LNCAP (cell line): Measurements from ENCODE around the gene LRP2.

ENCODE experiments used
- CTCF ChIP-seq: fragments of 450-650 bp; IDR thresholded peaks from 2 replicates; pipeline ENCODE4 v1.5.1; 2017; ENCODE audit warnings: mild to moderate bottlenecking

Gene LRP2

DNA sequence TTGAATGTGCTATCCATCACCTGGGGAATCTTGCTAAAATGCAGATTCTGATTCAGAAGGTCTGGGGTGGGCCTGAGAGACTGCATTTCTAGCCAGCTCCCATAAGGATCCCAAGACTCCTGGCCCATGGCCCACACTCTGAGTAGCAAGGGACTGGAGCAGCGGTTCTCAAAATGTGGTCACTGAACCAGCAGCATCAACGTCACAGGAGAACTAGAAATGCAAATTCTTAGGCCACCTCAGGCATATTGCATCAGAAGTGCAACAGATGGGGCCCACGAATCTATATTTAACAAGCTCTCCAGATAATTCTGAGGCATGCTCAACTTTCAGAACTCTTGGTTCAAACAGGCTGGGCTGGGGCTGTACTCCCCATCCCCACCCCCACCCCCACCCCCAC, 218.3 kb downstream of the LRP2 start:
- no peak for TF ChIP-seq CTCF

- peak; percentile 74 for TF ChIP-seq CTCF
Observed at GRCh38 chr2:169141713-169142352, 220.5 kb downstream of the LRP2 start.

- no peak for TF ChIP-seq CTCF
Observed at GRCh38 chr2:169139993-169140767, 222.2 kb downstream of the LRP2 start.

DNA sequence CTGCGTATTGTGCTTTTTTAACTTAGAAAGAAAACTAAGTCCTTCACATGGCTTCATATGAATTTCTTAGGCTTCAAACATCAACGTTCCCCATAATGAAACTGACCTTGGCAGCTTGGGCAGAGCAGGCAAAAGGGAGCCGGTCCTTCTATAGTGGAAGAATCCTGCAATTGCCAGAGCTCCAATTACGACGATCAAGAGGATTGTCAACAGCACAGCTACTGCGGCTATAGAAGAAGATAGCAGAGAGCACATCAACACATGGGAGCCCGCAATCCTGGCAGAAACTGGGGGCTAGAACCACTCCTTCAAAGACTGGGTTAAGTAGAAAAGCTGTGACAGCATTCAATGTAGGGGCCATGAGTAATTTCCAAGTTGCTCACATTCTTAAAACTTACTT, 223.2 kb downstream of the LRP2 start:
- no peak for TF ChIP-seq CTCF

DNA sequence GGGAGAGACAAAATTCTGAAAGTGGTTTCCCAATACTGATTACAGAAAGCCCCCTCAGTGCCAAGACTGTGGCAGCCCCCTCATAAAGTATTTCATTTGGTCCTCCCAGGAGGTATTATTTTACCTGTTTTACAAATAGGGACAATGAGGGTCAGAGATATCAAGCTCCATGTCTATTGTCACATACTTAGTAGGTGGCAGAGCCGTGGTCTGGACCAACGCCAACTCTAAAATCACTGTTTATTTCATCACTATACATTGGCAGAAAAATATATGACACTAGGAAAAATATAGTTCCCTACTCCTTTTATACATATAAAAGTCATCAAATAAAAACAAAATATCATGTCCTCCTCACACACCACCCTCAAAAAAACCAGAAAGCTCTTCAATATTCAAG, 224.4 kb downstream of the LRP2 start:
- no peak for TF ChIP-seq CTCF

DNA sequence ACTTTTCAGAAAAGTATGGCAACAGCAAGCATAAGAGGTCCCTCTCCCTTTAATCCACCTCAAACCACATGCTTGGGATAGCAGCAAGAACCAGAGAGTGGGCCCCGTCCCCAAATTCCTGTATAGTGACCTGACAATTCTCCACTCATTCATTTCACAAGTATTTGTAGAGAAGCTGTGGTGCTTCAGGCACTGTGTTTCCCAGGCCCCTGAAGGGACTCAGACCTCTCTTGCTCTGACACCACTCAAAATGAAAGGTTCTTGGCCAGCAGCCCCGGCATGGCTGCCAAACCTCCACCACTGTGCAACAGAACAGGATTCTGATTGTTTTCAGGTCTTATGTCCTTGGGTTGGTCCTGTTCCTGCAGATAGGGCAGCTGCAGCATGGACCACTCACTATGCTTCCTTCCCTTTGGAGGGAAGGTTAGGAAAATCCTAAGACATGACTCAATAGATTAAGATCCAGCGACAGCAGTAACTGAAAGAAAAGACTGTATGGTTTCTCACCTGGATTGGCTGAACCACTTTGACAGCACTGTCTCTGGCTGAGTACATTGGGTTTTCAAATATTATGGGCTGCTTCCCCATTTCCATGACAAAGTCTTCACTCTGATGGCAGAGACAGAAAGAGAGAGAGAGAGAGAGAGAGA, 225.3 kb downstream of the LRP2 start:
- TF ChIP-seq CTCF: no peak

DNA sequence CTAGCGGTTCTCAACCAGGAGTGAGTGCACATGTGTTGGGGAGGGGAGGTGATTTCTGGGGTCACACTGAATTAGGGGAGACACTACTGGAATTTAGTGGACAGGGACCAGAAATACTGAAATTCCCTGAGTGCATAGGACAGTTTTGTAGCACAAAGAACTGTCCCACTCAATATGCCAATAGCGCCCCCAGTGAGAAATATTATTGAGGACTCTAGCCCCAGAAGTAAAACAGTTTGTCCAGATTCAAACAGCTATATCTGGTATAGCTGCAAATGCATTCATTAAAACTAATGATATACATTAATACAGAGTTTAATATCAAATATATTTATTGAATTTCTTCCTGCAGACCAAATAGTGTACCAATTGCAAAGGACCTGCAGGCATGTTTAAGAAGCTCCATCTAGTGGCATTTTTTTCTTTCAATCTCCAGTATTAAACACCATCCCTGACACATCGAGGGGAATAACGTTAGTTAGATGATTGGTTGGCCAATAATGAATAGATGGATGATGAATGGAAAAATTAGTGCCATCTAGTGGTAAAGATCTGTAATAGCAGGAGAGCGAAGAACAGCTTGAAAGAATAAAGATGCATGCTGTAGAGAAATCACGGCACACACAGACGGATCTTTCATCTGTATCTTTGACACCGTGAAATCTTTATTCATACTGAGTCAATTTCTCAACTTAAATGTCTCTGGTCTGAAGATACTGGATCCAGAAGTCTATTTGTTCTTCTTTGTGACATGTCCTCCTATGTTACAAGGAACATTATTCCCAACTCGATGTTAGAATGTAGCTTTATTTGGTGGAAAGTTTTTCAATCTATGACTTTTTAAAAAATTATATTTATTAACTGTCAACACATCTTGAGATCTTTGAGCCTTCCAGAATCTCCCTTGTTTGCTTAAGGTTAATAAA, 230.5 kb downstream of the LRP2 start:
- TF ChIP-seq CTCF: peak; percentile 78
